ENCODE results near the gene SLC2A14. TPM values are rescaled to one million over a fixed set of nuclear protein-coding genes. Genes with fewer than 3 reads are reported as not detected.
A peak's percentile ranks its signal among the peaks of the same experiment; 100 is the strongest.
"Not testable (repeated sequence)": the region's sequence is repeated elsewhere in the genome, so short reads cannot be mapped to it uniquely, and the experiment has no call there.

SLC2A14 gene
- total and polyA plus RNA-seq, 2 experiments from 2014 or later, result not detected

- DNase-seq, result peak; percentile 47
- TF ChIP-seq EZH2phosphoT487 (IDR thresholded peaks at IDR 0.05; ENCODE audit: insufficient read depth, low read depth) (no peak), EZH2 (IDR thresholded peaks at IDR 0.05; ENCODE audit: insufficient read depth, poor library complexity, severe bottlenecking) (no peak)
- no peak overlapping the region for H3K9ac ChIP-seq
- in situ Hi-C loops (cut with MboI), result no loop called here
- H3K4me3 ChIP-seq, result 0 out of 2 replicates have a peak overlapping the region, but pooled peaks have one; percentile 29
- WGBS, 2 experiments (ENCODE audit: low coverage in 1 of 2, low lambda C conversion rate in 2 of 2, missing lambda C conversion rate in 2 of 2), result 44 to 46% methylated on average over 5 of the region's 5 CpGs
- H2AFZ ChIP-seq, result no peak overlapping the region
- H3K4me2 ChIP-seq (ENCODE audit: unreplicated experiment), result peak overlapping the region; percentile 58
- H3K79me2 ChIP-seq (ENCODE audit: insufficient read depth), result no peaks in the 10 kb centered on the region
- H3K9me3 ChIP-seq (ENCODE audit: low read depth), result no peaks in the 10 kb centered on the region
- H3K9me2 ChIP-seq (ENCODE audit: insufficient read depth), result no peaks in the 10 kb centered on the region
- H3K27me3 ChIP-seq (replicated peaks; ENCODE audit: insufficient read depth), result no peaks in the 10 kb centered on the region
- H3K36me3 ChIP-seq (ENCODE audit: low read depth), result no peaks in the 10 kb centered on the region
- H4K20me1 ChIP-seq (ENCODE audit: insufficient read depth), result no peaks in the 10 kb centered on the region
- H3K27ac ChIP-seq, result no peak overlapping the region
- peaks cover 4% of the 10 kb centered on the region; the same call in 1 of the 2 replicates for H3F3A ChIP-seq (ENCODE audit: insufficient read depth)
- H3K4me1 ChIP-seq (ENCODE audit: insufficient read depth), result 0 out of 2 replicates have a peak, but pooled peaks cover 9% of the 10 kb centered on the region
These were observed 28.6 kb downstream of the SLC2A14 start for GRCh38 chr12:7844116-7844515.

GRCh38 chr12:7843583-7843982 lies 29.1 kb downstream of the SLC2A14 start:
- H3K27ac ChIP-seq, result peak overlapping the region; percentile 51; the same call in 1 of the 2 replicates
- not testable (repeated sequence) for H3K27me3 ChIP-seq (replicated peaks; ENCODE audit: insufficient read depth)
- DNase-seq, result peak; percentile 42

GRCh38 chr12:7843149-7843548 lies 29.6 kb downstream of the SLC2A14 start:
- H3F3A ChIP-seq (ENCODE audit: insufficient read depth); DNase-seq; H3K4me1 ChIP-seq (ENCODE audit: insufficient read depth); H3K27me3 ChIP-seq (replicated peaks; ENCODE audit: insufficient read depth); in situ Hi-C loops (cut with MboI); H3K9me3 ChIP-seq (ENCODE audit: low read depth); H3K4me2 ChIP-seq (ENCODE audit: unreplicated experiment); H3K36me3 ChIP-seq (ENCODE audit: low read depth); H4K20me1 ChIP-seq (ENCODE audit: insufficient read depth); H3K9me2 ChIP-seq (ENCODE audit: insufficient read depth); H2AFZ ChIP-seq; H3K79me2 ChIP-seq (ENCODE audit: insufficient read depth): not testable (repeated sequence)
- peak overlapping the region; percentile 62 for H3K27ac ChIP-seq
- H3K4me3 ChIP-seq, result peak overlapping the region; percentile 46; the same call in 1 of the 2 replicates
- WGBS, 2 experiments (ENCODE audit: low coverage in 1 of 2, low lambda C conversion rate in 2 of 2, missing lambda C conversion rate in 2 of 2), result 23 to 39% methylated on average over 6 of the region's 8 CpGs
- H3K9ac ChIP-seq, result peak overlapping the region; percentile 43; the same call in 1 of the 2 replicates

More at GRCh38 chr12:7843583-7843982, 29.1 kb downstream of the SLC2A14 start:
- H2AFZ ChIP-seq; H3K9me3 ChIP-seq (ENCODE audit: low read depth); H3K4me1 ChIP-seq (ENCODE audit: insufficient read depth); H3K9ac ChIP-seq; H3K36me3 ChIP-seq (ENCODE audit: low read depth); H3F3A ChIP-seq (ENCODE audit: insufficient read depth); in situ Hi-C loops (cut with MboI); H3K9me2 ChIP-seq (ENCODE audit: insufficient read depth); H4K20me1 ChIP-seq (ENCODE audit: insufficient read depth); H3K79me2 ChIP-seq (ENCODE audit: insufficient read depth): not testable (repeated sequence)
- Histone ChIP-seq H3K4me3 (0 out of 2 replicates have a peak overlapping the region, but pooled peaks have one; percentile 29), H3K4me2 (ENCODE audit: unreplicated experiment) (peak overlapping the region; percentile 58)
- WGBS, 2 experiments (ENCODE audit: low coverage in 1 of 2, low lambda C conversion rate in 2 of 2, missing lambda C conversion rate in 2 of 2), result 10 to 19% methylated on average over 3 of the region's 9 CpGs

GRCh38 chr12:7842444-7842843 lies 30.3 kb downstream of the SLC2A14 start:
- H3K79me2 ChIP-seq (ENCODE audit: insufficient read depth); H3K4me3 ChIP-seq; H3K27ac ChIP-seq; H3K36me3 ChIP-seq (ENCODE audit: low read depth); H4K20me1 ChIP-seq (ENCODE audit: insufficient read depth); H3K27me3 ChIP-seq (replicated peaks; ENCODE audit: insufficient read depth); H3K9ac ChIP-seq; H3K4me2 ChIP-seq (ENCODE audit: unreplicated experiment); H3K9me3 ChIP-seq (ENCODE audit: low read depth); H2AFZ ChIP-seq; H3K4me1 ChIP-seq (ENCODE audit: insufficient read depth); H3K9me2 ChIP-seq (ENCODE audit: insufficient read depth); DNase-seq; H3F3A ChIP-seq (ENCODE audit: insufficient read depth); in situ Hi-C loops (cut with MboI): not testable (repeated sequence)
- WGBS, 2 experiments (ENCODE audit: low coverage in 1 of 2, low lambda C conversion rate in 2 of 2, missing lambda C conversion rate in 2 of 2), result 96 to 97% methylated on average over 9 of the region's 9 CpGs

GRCh38 chr12:7839848-7840247 lies 32.9 kb downstream of the SLC2A14 start:
- H3K9me3 ChIP-seq (ENCODE audit: low read depth); H3K27ac ChIP-seq; DNase-seq; H3K4me2 ChIP-seq (ENCODE audit: unreplicated experiment); H3K9me2 ChIP-seq (ENCODE audit: insufficient read depth); H3K4me3 ChIP-seq; H4K20me1 ChIP-seq (ENCODE audit: insufficient read depth); H3K27me3 ChIP-seq (replicated peaks; ENCODE audit: insufficient read depth); in situ Hi-C loops (cut with MboI); H3K4me1 ChIP-seq (ENCODE audit: insufficient read depth); H3K9ac ChIP-seq; H3K79me2 ChIP-seq (ENCODE audit: insufficient read depth); H3F3A ChIP-seq (ENCODE audit: insufficient read depth); H3K36me3 ChIP-seq (ENCODE audit: low read depth): not testable (repeated sequence)
- 64 to 73% methylated on average over 7 of the region's 7 CpGs for WGBS, 2 experiments (ENCODE audit: low coverage in 1 of 2, low lambda C conversion rate in 2 of 2, missing lambda C conversion rate in 2 of 2)
- peak overlapping the region; percentile 51 for H2AFZ ChIP-seq

GRCh38 chr12:7839226-7839625 lies 33.5 kb downstream of the SLC2A14 start:
- DNase-seq, result peak; percentile 61
- in situ Hi-C loops (cut with MboI); H4K20me1 ChIP-seq (ENCODE audit: insufficient read depth); H3K27me3 ChIP-seq (replicated peaks; ENCODE audit: insufficient read depth); H3K4me2 ChIP-seq (ENCODE audit: unreplicated experiment); H3F3A ChIP-seq (ENCODE audit: insufficient read depth); H3K36me3 ChIP-seq (ENCODE audit: low read depth); H3K79me2 ChIP-seq (ENCODE audit: insufficient read depth); H3K9me2 ChIP-seq (ENCODE audit: insufficient read depth); H3K9me3 ChIP-seq (ENCODE audit: low read depth); H3K9ac ChIP-seq; H3K27ac ChIP-seq; H3K4me3 ChIP-seq; H3K4me1 ChIP-seq (ENCODE audit: insufficient read depth): not testable (repeated sequence)
- peak overlapping the region; percentile 51 for H2AFZ ChIP-seq
- 6 to 8% methylated on average over 10 of the region's 10 CpGs for WGBS, 2 experiments (ENCODE audit: low coverage in 1 of 2, low lambda C conversion rate in 2 of 2, missing lambda C conversion rate in 2 of 2)

Data from GM23248 (cell line).